Peyer's patch (tissue), 4 donors: ENCODE measurements around the gene SPATA6.

Experiments used
- CTCF ChIP-seq, 6 experiments: fragments of 450-650 bp in 4 of 6; fragments of 200-600 bp in 2 of 6; sonication (generic) in 1 of 6; IDR thresholded peaks; one replicate each; pipeline ENCODE4 v1.5.1; 2017 to 2019; ENCODE audit warnings: antibody characterized with exemption in 6 of 6, mild to moderate bottlenecking in 3 of 6, moderate library complexity in 1 of 6
- POLR2A ChIP-seq, 2 donors: fragments of 450-650 bp; IDR thresholded peaks; one replicate each; pipeline ENCODE4 v1.5.1; 2017; ENCODE audit warnings: antibody characterized with exemption in 2 of 2, mild to moderate bottlenecking in 2 of 2, moderate library complexity in 2 of 2

- no peak for TF ChIP-seq POLR2A (IDR thresholded peaks at IDR 0.05)
- no peak for TF ChIP-seq CTCF (IDR thresholded peaks at IDR 0.05)
Observed at GRCh38 chr1:48405400-48405799, 66.6 kb downstream of the SPATA6 start.
